HCT116 (cell line): Measurements from ENCODE around the gene DUOXA1.
"Not testable (repeated sequence)": the region's sequence is repeated elsewhere in the genome, so short reads cannot be mapped to it uniquely, and the experiment has no call there.

ENCODE experiments used
- POLR2A ChIP-seq: IDR thresholded peaks from 2 replicates; pipeline ENCODE4 v1.7.0; 2011; ENCODE audit warnings: borderline replicate concordance; ENCODE audit not compliant: insufficient read depth, insufficient read length; ENCODE audit errors: extremely low read depth
- YY1 ChIP-seq: IDR thresholded peaks from 2 replicates; pipeline ENCODE4 v1.6.1; 2011; ENCODE audit warnings: low read length, low read depth, moderate library complexity, mild to moderate bottlenecking; ENCODE audit not compliant: insufficient replicate concordance; ENCODE audit errors: extremely low read depth
- TF ChIP-seq, protein P1 (sequence below), 3 experiments: fragments of 200-600 bp in 1 of 3; sonication (generic) in 1 of 3; IDR thresholded peaks in 2 of 3; conservative IDR thresholded peaks in 1 of 3; 2 replicates each; pipeline ENCODE4 v1.5.1; 2012 to 2017; ENCODE audit warnings: low read depth in 2 of 3, low read length in 2 of 3, antibody characterized with exemption in 1 of 3, borderline replicate concordance in 1 of 3, control low read depth in 1 of 3, mild to moderate bottlenecking in 1 of 3, mixed read lengths in 1 of 3, mixed run types in 1 of 3, moderate library complexity in 1 of 3; ENCODE audit not compliant: insufficient read depth in 1 of 3
- TF ChIP-seq, protein P2 (sequence below): IDR thresholded peaks from 2 replicates; pipeline ENCODE4 v1.6.1; 2012
- TF ChIP-seq, protein P3 (sequence below): IDR thresholded peaks from 2 replicates; pipeline ENCODE4 v1.6.1; 2012; ENCODE audit warnings: low read depth

DNA sequence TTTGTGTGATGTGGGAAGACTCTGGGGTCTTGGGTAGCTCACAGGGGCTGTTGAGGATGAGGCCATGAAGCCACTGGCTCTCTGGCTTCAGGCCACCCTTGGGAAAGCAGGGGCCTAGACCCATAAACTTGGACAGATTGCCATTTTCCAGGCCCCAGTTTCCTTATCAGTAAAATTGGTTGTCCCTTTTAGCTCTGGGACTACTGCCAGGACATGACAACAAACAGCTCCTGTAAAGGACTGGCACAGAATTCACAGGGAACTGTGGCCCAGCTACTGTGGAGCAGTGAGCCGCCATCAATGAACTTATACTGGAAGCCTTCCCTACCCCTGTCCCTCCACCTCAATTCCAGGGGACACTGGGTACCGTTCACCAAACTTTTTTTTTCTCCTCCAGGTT, 52.3 kb downstream of the DUOXA1 start:
- not testable (repeated sequence) for TF ChIP-seq YY1, POLR2A
- TF ChIP-seq, protein P1, sequence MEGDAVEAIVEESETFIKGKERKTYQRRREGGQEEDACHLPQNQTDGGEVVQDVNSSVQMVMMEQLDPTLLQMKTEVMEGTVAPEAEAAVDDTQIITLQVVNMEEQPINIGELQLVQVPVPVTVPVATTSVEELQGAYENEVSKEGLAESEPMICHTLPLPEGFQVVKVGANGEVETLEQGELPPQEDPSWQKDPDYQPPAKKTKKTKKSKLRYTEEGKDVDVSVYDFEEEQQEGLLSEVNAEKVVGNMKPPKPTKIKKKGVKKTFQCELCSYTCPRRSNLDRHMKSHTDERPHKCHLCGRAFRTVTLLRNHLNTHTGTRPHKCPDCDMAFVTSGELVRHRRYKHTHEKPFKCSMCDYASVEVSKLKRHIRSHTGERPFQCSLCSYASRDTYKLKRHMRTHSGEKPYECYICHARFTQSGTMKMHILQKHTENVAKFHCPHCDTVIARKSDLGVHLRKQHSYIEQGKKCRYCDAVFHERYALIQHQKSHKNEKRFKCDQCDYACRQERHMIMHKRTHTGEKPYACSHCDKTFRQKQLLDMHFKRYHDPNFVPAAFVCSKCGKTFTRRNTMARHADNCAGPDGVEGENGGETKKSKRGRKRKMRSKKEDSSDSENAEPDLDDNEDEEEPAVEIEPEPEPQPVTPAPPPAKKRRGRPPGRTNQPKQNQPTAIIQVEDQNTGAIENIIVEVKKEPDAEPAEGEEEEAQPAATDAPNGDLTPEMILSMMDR (IDR thresholded peaks at IDR 0.05 in 2 of 3, conservative IDR thresholded peaks at IDR 0.05 in 1 of 3; ENCODE audit: borderline replicate concordance in 1 of 3, insufficient read depth in 1 of 3, low read depth in 2 of 3, low read length in 2 of 3), result not testable (repeated sequence)
- TF ChIP-seq, protein P2, sequence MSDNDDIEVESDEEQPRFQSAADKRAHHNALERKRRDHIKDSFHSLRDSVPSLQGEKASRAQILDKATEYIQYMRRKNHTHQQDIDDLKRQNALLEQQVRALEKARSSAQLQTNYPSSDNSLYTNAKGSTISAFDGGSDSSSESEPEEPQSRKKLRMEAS, result not testable (repeated sequence)
- TF ChIP-seq, protein P3, sequence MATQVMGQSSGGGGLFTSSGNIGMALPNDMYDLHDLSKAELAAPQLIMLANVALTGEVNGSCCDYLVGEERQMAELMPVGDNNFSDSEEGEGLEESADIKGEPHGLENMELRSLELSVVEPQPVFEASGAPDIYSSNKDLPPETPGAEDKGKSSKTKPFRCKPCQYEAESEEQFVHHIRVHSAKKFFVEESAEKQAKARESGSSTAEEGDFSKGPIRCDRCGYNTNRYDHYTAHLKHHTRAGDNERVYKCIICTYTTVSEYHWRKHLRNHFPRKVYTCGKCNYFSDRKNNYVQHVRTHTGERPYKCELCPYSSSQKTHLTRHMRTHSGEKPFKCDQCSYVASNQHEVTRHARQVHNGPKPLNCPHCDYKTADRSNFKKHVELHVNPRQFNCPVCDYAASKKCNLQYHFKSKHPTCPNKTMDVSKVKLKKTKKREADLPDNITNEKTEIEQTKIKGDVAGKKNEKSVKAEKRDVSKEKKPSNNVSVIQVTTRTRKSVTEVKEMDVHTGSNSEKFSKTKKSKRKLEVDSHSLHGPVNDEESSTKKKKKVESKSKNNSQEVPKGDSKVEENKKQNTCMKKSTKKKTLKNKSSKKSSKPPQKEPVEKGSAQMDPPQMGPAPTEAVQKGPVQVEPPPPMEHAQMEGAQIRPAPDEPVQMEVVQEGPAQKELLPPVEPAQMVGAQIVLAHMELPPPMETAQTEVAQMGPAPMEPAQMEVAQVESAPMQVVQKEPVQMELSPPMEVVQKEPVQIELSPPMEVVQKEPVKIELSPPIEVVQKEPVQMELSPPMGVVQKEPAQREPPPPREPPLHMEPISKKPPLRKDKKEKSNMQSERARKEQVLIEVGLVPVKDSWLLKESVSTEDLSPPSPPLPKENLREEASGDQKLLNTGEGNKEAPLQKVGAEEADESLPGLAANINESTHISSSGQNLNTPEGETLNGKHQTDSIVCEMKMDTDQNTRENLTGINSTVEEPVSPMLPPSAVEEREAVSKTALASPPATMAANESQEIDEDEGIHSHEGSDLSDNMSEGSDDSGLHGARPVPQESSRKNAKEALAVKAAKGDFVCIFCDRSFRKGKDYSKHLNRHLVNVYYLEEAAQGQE, result not testable (repeated sequence)
